Measurements from ENCODE around the gene PRR16. TPM values are rescaled to one million over a fixed set of nuclear protein-coding genes. Genes with fewer than 3 reads are reported as not detected.

Gene PRR16
- total and polyA plus RNA-seq, 2 experiments from 2014 or later, result 32.5 to 68.8 TPM

GRCh38 chr5:120527251-120527650, 63.2 kb downstream of the PRR16 start:
- in situ Hi-C loops (cut with MboI), result no loop called here

GRCh38 chr5:120528609-120529008, 64.5 kb downstream of the PRR16 start:
- H3K27me3 ChIP-seq (replicated peaks; ENCODE audit: insufficient read depth), result no peaks in the 10 kb centered on the region
- in situ Hi-C loops (cut with MboI), result no loop called here
- H3K79me2 ChIP-seq (ENCODE audit: insufficient read depth), result peaks cover 95% of the 10 kb centered on the region
- H3K36me3 ChIP-seq (ENCODE audit: low read depth), result no peaks in the 10 kb centered on the region
- peak overlapping the region; percentile 17 for H3K27ac ChIP-seq
- 20 to 26% methylated on average over 2 of the region's 2 CpGs for WGBS, 2 experiments (ENCODE audit: low coverage in 1 of 2, low lambda C conversion rate in 2 of 2, missing lambda C conversion rate in 2 of 2)
- H3K4me3 ChIP-seq, result no peak overlapping the region; the same call in 1 of the 2 replicates
- no peaks in the 10 kb centered on the region for H3K9me2 ChIP-seq (ENCODE audit: insufficient read depth)
- H3K4me1 ChIP-seq (ENCODE audit: insufficient read depth), result peaks cover 22% of the 10 kb centered on the region
- peaks cover 7% of the 10 kb centered on the region for H3F3A ChIP-seq (ENCODE audit: insufficient read depth)
- peak; percentile 60 for DNase-seq
- no peaks in the 10 kb centered on the region for H3K9me3 ChIP-seq (ENCODE audit: low read depth)
- no peak overlapping the region for H3K9ac ChIP-seq
- H2AFZ ChIP-seq, result no peak overlapping the region
- H4K20me1 ChIP-seq (ENCODE audit: insufficient read depth), result no peaks in the 10 kb centered on the region
- peak overlapping the region; percentile 38 for H3K4me2 ChIP-seq (ENCODE audit: unreplicated experiment)
- TF ChIP-seq EZH2 (IDR thresholded peaks at IDR 0.05; ENCODE audit: insufficient read depth, poor library complexity, severe bottlenecking), result no peak
- no peak for TF ChIP-seq EZH2phosphoT487 (IDR thresholded peaks at IDR 0.05; ENCODE audit: insufficient read depth, low read depth)

More at GRCh38 chr5:120527251-120527650, 63.2 kb downstream of the PRR16 start:
- Histone ChIP-seq H2AFZ (no peak overlapping the region), H3K36me3 (ENCODE audit: low read depth) (no peaks in the 10 kb centered on the region), H3K9ac (no peak overlapping the region), H3K27ac (no peak overlapping the region), H3K4me2 (ENCODE audit: unreplicated experiment) (no peak overlapping the region), H3F3A (ENCODE audit: insufficient read depth) (peaks cover 7% of the 10 kb centered on the region), H3K9me3 (ENCODE audit: low read depth) (no peaks in the 10 kb centered on the region), H4K20me1 (ENCODE audit: insufficient read depth) (no peaks in the 10 kb centered on the region), H3K4me1 (ENCODE audit: insufficient read depth) (peaks cover 22% of the 10 kb centered on the region), H3K9me2 (ENCODE audit: insufficient read depth) (no peaks in the 10 kb centered on the region), H3K27me3 (replicated peaks; ENCODE audit: insufficient read depth) (no peaks in the 10 kb centered on the region), H3K79me2 (ENCODE audit: insufficient read depth) (peaks cover 95% of the 10 kb centered on the region), H3K4me3 (no peak overlapping the region)
- WGBS, 2 experiments (ENCODE audit: low coverage in 1 of 2, low lambda C conversion rate in 2 of 2, missing lambda C conversion rate in 2 of 2), result 88 to 92% methylated on average over 3 of the region's 3 CpGs
- DNase-seq, result no peak
- TF ChIP-seq EZH2phosphoT487 (IDR thresholded peaks at IDR 0.05; ENCODE audit: insufficient read depth, low read depth), result no peak

GRCh38 chr5:120529386-120529785, 65.3 kb downstream of the PRR16 start:
- H3K79me2 ChIP-seq (ENCODE audit: insufficient read depth), result peaks cover 95% of the 10 kb centered on the region
- no peak overlapping the region for H3K9ac ChIP-seq
- H3F3A ChIP-seq (ENCODE audit: insufficient read depth), result peaks cover 7% of the 10 kb centered on the region
- no peak for DNase-seq
- no peaks in the 10 kb centered on the region for H3K9me3 ChIP-seq (ENCODE audit: low read depth)
- H4K20me1 ChIP-seq (ENCODE audit: insufficient read depth), result no peaks in the 10 kb centered on the region
- 0 out of 2 replicates have a peak overlapping the region, but pooled peaks have one; percentile 26 for H2AFZ ChIP-seq
- H3K4me1 ChIP-seq (ENCODE audit: insufficient read depth), result peaks cover 22% of the 10 kb centered on the region
- H3K36me3 ChIP-seq (ENCODE audit: low read depth), result no peaks in the 10 kb centered on the region
- in situ Hi-C loops (cut with MboI), result no loop called here
- H3K4me3 ChIP-seq, result no peak overlapping the region
- peak overlapping the region; percentile 38 for H3K4me2 ChIP-seq (ENCODE audit: unreplicated experiment)
- WGBS, 2 experiments (ENCODE audit: low coverage in 1 of 2, low lambda C conversion rate in 2 of 2, missing lambda C conversion rate in 2 of 2), result 39% methylated on average over 2 of the region's 2 CpGs
- TF ChIP-seq EZH2 (IDR thresholded peaks at IDR 0.05; ENCODE audit: insufficient read depth, poor library complexity, severe bottlenecking) (no peak), EZH2phosphoT487 (IDR thresholded peaks at IDR 0.05; ENCODE audit: insufficient read depth, low read depth) (no peak)
- H3K27ac ChIP-seq, result peak overlapping the region; percentile 17; the same call in 1 of the 2 replicates
- no peaks in the 10 kb centered on the region for H3K9me2 ChIP-seq (ENCODE audit: insufficient read depth)
- H3K27me3 ChIP-seq (replicated peaks; ENCODE audit: insufficient read depth), result no peaks in the 10 kb centered on the region

GRCh38 chr5:120531215-120531614, 67.1 kb downstream of the PRR16 start:
- H3K9ac ChIP-seq, result no peak overlapping the region
- no peaks in the 10 kb centered on the region for H4K20me1 ChIP-seq (ENCODE audit: insufficient read depth)
- H3K4me2 ChIP-seq (ENCODE audit: unreplicated experiment), result no peak overlapping the region
- H3K27me3 ChIP-seq (replicated peaks; ENCODE audit: insufficient read depth), result no peaks in the 10 kb centered on the region
- peaks cover 7% of the 10 kb centered on the region for H3F3A ChIP-seq (ENCODE audit: insufficient read depth)
- no peaks in the 10 kb centered on the region for H3K9me2 ChIP-seq (ENCODE audit: insufficient read depth)
- H3K4me3 ChIP-seq, result no peak overlapping the region
- H3K79me2 ChIP-seq (ENCODE audit: insufficient read depth), result peaks cover 95% of the 10 kb centered on the region
- DNase-seq, result no peak
- H2AFZ ChIP-seq, result no peak overlapping the region
- H3K36me3 ChIP-seq (ENCODE audit: low read depth), result no peaks in the 10 kb centered on the region
- peaks cover 25% of the 10 kb centered on the region for H3K4me1 ChIP-seq (ENCODE audit: insufficient read depth)
- no peaks in the 10 kb centered on the region for H3K9me3 ChIP-seq (ENCODE audit: low read depth)
- no peak overlapping the region for H3K27ac ChIP-seq
- WGBS, 2 experiments (ENCODE audit: low coverage in 1 of 2, low lambda C conversion rate in 2 of 2, missing lambda C conversion rate in 2 of 2), result 95 to 99% methylated on average over 3 of the region's 3 CpGs
- in situ Hi-C loops (cut with MboI), result no loop called here
- TF ChIP-seq EZH2 (IDR thresholded peaks at IDR 0.05; ENCODE audit: insufficient read depth, poor library complexity, severe bottlenecking) (no peak), EZH2phosphoT487 (IDR thresholded peaks at IDR 0.05; ENCODE audit: insufficient read depth, low read depth) (no peak)

GRCh38 chr5:120532835-120533234, 68.7 kb downstream of the PRR16 start:
- Histone ChIP-seq H3K9me3 (ENCODE audit: low read depth) (no peaks in the 10 kb centered on the region), H3K4me3 (no peak overlapping the region), H3K36me3 (ENCODE audit: low read depth) (no peaks in the 10 kb centered on the region), H3K9me2 (ENCODE audit: insufficient read depth) (no peaks in the 10 kb centered on the region), H3K79me2 (ENCODE audit: insufficient read depth) (peaks cover 92% of the 10 kb centered on the region), H3K9ac (no peak overlapping the region), H3F3A (ENCODE audit: insufficient read depth) (peaks cover 7% of the 10 kb centered on the region), H3K4me2 (ENCODE audit: unreplicated experiment) (no peak overlapping the region), H4K20me1 (ENCODE audit: insufficient read depth) (no peaks in the 10 kb centered on the region), H3K4me1 (ENCODE audit: insufficient read depth) (peaks cover 28% of the 10 kb centered on the region), H3K27me3 (replicated peaks; ENCODE audit: insufficient read depth) (no peaks in the 10 kb centered on the region), H2AFZ (no peak overlapping the region), H3K27ac (no peak overlapping the region)
- TF ChIP-seq EZH2phosphoT487 (IDR thresholded peaks at IDR 0.05; ENCODE audit: insufficient read depth, low read depth) (no peak), EZH2 (IDR thresholded peaks at IDR 0.05; ENCODE audit: insufficient read depth, poor library complexity, severe bottlenecking) (no peak)
- in situ Hi-C loops (cut with MboI), result no loop called here
- WGBS, 2 experiments (ENCODE audit: low coverage in 1 of 2, low lambda C conversion rate in 2 of 2, missing lambda C conversion rate in 2 of 2), result 95% methylated on average over 5 of the region's 5 CpGs
- DNase-seq, result no peak
